EH (cell line): Measurements from ENCODE around the gene SLITRK2.

Experiments used
- DNase-seq: peaks from one replicate; pipeline ENCODE4 v3.0.0-alpha.2; 2015; ENCODE audit warnings: low read depth

Gene SLITRK2

DNA sequence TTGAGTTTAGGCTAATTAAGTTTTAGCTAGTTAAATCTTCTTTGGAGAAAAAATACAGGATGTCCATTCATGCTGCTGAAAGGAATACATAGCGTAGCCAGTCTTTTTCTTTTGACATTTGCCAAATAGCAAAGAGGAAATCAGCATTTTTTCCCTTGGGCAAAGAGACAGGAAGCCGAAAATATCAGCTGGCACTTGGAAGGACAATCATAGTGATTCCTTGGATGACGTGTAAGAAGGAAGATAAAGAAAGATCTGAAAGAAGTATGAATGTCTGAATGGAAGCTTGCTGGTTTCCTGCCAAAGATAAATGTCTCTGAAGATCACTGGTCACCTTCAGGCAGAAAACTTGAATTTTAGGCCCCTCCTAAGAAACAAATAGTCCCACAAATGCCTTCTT is 44.2 kb downstream of the SLITRK2 start:
- no peak for DNase-seq

GRCh38 chrX:145865082-145865481 is 47.5 kb downstream of the SLITRK2 start:
- DNase-seq = no peak
